ENCODE data around the gene KCNJ12.

Gene KCNJ12

GRCh38 chr17:21388066-21388465, 11.9 kb downstream of the KCNJ12 start:
- no peaks in the 10 kb centered on the region for H3K36me3 ChIP-seq (ENCODE audit: control insufficient read depth in 4 of 4, insufficient read depth in 4 of 4, low read length in 3 of 4)
- no peak overlapping the region for H3K27ac ChIP-seq (ENCODE audit: insufficient read depth in 1 of 2, low read depth in 1 of 2, low read length in 2 of 2, poor library complexity in 1 of 2, severe bottlenecking in 2 of 2)
- WGBS (ENCODE audit: insufficient coverage), result 100% methylated on average over 11 of the region's 12 CpGs
- H3K27me3 ChIP-seq (replicated peaks in 2 of 5; ENCODE audit: control insufficient read depth in 4 of 5, insufficient read depth in 5 of 5, low read length in 4 of 5), result peaks cover 0 to 3% (median 0%) of the 10 kb centered on the region in 5 experiments
- peaks cover 0 to 43% (median 17%) of the 10 kb centered on the region in 4 experiments for H3K4me1 ChIP-seq (ENCODE audit: control extremely low read depth in 1 of 4, control insufficient read depth in 4 of 4, insufficient read depth in 4 of 4, low read length in 3 of 4)
- H3K4me3 ChIP-seq (ENCODE audit: control insufficient read depth in 1 of 7, extremely low read depth in 1 of 7, insufficient read depth in 4 of 7, low read depth in 2 of 7, low read length in 6 of 7), result no peak overlapping the region
- CTCF ChIA-PET, result interaction anchor here (0.8 kb wide), 1 partner anchor 70 kb away, joined by 3 read pairs; no protein-coding TSS in a partner anchor
- POLR2A ChIA-PET, result no interaction called here
- H3K9me3 ChIP-seq (ENCODE audit: control extremely low read depth in 1 of 5, control insufficient read depth in 4 of 5, insufficient read depth in 2 of 5, low read depth in 1 of 5, low read length in 4 of 5), result no peaks in the 10 kb centered on the region
- no peak for DNase-seq

GRCh38 chr17:21388944-21389343, 12.8 kb downstream of the KCNJ12 start:
- Histone ChIP-seq H3K27ac (ENCODE audit: insufficient read depth in 1 of 2, low read depth in 1 of 2, low read length in 2 of 2, poor library complexity in 1 of 2, severe bottlenecking in 2 of 2) (no peak overlapping the region), H3K4me3 (ENCODE audit: control insufficient read depth in 1 of 7, extremely low read depth in 1 of 7, insufficient read depth in 4 of 7, low read depth in 2 of 7, low read length in 6 of 7) (peak overlapping the region in 1 of 7 experiments; percentile 38), H3K4me1 (ENCODE audit: control extremely low read depth in 1 of 4, control insufficient read depth in 4 of 4, insufficient read depth in 4 of 4, low read length in 3 of 4) (peaks cover 0 to 43% (median 17%) of the 10 kb centered on the region in 4 experiments), H3K9me3 (ENCODE audit: control extremely low read depth in 1 of 5, control insufficient read depth in 4 of 5, insufficient read depth in 2 of 5, low read depth in 1 of 5, low read length in 4 of 5) (no peaks in the 10 kb centered on the region), H3K36me3 (ENCODE audit: control insufficient read depth in 4 of 4, insufficient read depth in 4 of 4, low read length in 3 of 4) (no peaks in the 10 kb centered on the region), H3K27me3 (replicated peaks in 2 of 5; ENCODE audit: control insufficient read depth in 4 of 5, insufficient read depth in 5 of 5, low read length in 4 of 5) (peaks cover 0 to 3% (median 0%) of the 10 kb centered on the region in 5 experiments)
- 96% methylated on average over 6 of the region's 6 CpGs for WGBS (ENCODE audit: insufficient coverage)
- CTCF ChIA-PET, result no interaction called here
- no peak for DNase-seq
- POLR2A ChIA-PET, result no interaction called here

- H3K27ac ChIP-seq (ENCODE audit: insufficient read depth in 1 of 2, low read depth in 1 of 2, low read length in 2 of 2, poor library complexity in 1 of 2, severe bottlenecking in 2 of 2), result no peak overlapping the region
- H3K4me3 ChIP-seq (ENCODE audit: control insufficient read depth in 1 of 7, extremely low read depth in 1 of 7, insufficient read depth in 4 of 7, low read depth in 2 of 7, low read length in 6 of 7), result peak overlapping the region in 1 of 7 experiments; percentile 38
- H3K4me1 ChIP-seq (ENCODE audit: control extremely low read depth in 1 of 4, control insufficient read depth in 4 of 4, insufficient read depth in 4 of 4, low read length in 3 of 4), result peaks cover 0 to 43% (median 17%) of the 10 kb centered on the region in 4 experiments
- H3K9me3 ChIP-seq (ENCODE audit: control extremely low read depth in 1 of 5, control insufficient read depth in 4 of 5, insufficient read depth in 2 of 5, low read depth in 1 of 5, low read length in 4 of 5), result no peaks in the 10 kb centered on the region
- no peaks in the 10 kb centered on the region for H3K36me3 ChIP-seq (ENCODE audit: control insufficient read depth in 4 of 4, insufficient read depth in 4 of 4, low read length in 3 of 4)
- ChIA-PET CTCF (no interaction called here), POLR2A (no interaction called here)
- peak; percentile 23 to 90 (median 85) for DNase-seq
- WGBS (ENCODE audit: insufficient coverage), result 33% methylated on average over 6 of the region's 7 CpGs
- H3K27me3 ChIP-seq (replicated peaks in 2 of 5; ENCODE audit: control insufficient read depth in 4 of 5, insufficient read depth in 5 of 5, low read length in 4 of 5), result peaks cover 0 to 3% (median 0%) of the 10 kb centered on the region in 5 experiments
These were observed 13.2 kb downstream of the KCNJ12 start for GRCh38 chr17:21389394-21389793.

GRCh38 chr17:21390294-21390693, 14.1 kb downstream of the KCNJ12 start:
- peaks cover 0 to 43% (median 17%) of the 10 kb centered on the region in 4 experiments for H3K4me1 ChIP-seq (ENCODE audit: control extremely low read depth in 1 of 4, control insufficient read depth in 4 of 4, insufficient read depth in 4 of 4, low read length in 3 of 4)
- WGBS (ENCODE audit: insufficient coverage), result 97% methylated on average over 5 of the region's 9 CpGs
- H3K9me3 ChIP-seq (ENCODE audit: control extremely low read depth in 1 of 5, control insufficient read depth in 4 of 5, insufficient read depth in 2 of 5, low read depth in 1 of 5, low read length in 4 of 5), result no peaks in the 10 kb centered on the region
- H3K27ac ChIP-seq (ENCODE audit: insufficient read depth in 1 of 2, low read depth in 1 of 2, low read length in 2 of 2, poor library complexity in 1 of 2, severe bottlenecking in 2 of 2), result no peak overlapping the region
- DNase-seq, result no peak
- POLR2A ChIA-PET, result no interaction called here
- no peak overlapping the region for H3K4me3 ChIP-seq (ENCODE audit: control insufficient read depth in 1 of 7, extremely low read depth in 1 of 7, insufficient read depth in 4 of 7, low read depth in 2 of 7, low read length in 6 of 7)
- H3K36me3 ChIP-seq (ENCODE audit: control insufficient read depth in 4 of 4, insufficient read depth in 4 of 4, low read length in 3 of 4), result no peaks in the 10 kb centered on the region
- peaks cover 0 to 1% (median 0%) of the 10 kb centered on the region in 5 experiments for H3K27me3 ChIP-seq (replicated peaks in 2 of 5; ENCODE audit: control insufficient read depth in 4 of 5, insufficient read depth in 5 of 5, low read length in 4 of 5)
- CTCF ChIA-PET, result interaction anchor here (0.7 to 1.1 kb wide), 2 partner anchors 9 to 19 kb away, joined by 3 read pairs; no protein-coding TSS in a partner anchor

GRCh38 chr17:21392266-21392665, 16.1 kb downstream of the KCNJ12 start:
- WGBS (ENCODE audit: insufficient coverage), result 82% methylated on average over 6 of the region's 7 CpGs
- no peaks in the 10 kb centered on the region for H3K36me3 ChIP-seq (ENCODE audit: control insufficient read depth in 4 of 4, insufficient read depth in 4 of 4, low read length in 3 of 4)
- no peak overlapping the region for H3K27ac ChIP-seq (ENCODE audit: insufficient read depth in 1 of 2, low read depth in 1 of 2, low read length in 2 of 2, poor library complexity in 1 of 2, severe bottlenecking in 2 of 2)
- H3K27me3 ChIP-seq (replicated peaks in 2 of 5; ENCODE audit: control insufficient read depth in 4 of 5, insufficient read depth in 5 of 5, low read length in 4 of 5), result no peaks in the 10 kb centered on the region
- no peak overlapping the region for H3K4me3 ChIP-seq (ENCODE audit: control insufficient read depth in 1 of 7, extremely low read depth in 1 of 7, insufficient read depth in 4 of 7, low read depth in 2 of 7, low read length in 6 of 7)
- ChIA-PET CTCF (no interaction called here), POLR2A (no interaction called here)
- no peaks in the 10 kb centered on the region for H3K9me3 ChIP-seq (ENCODE audit: control extremely low read depth in 1 of 5, control insufficient read depth in 4 of 5, insufficient read depth in 2 of 5, low read depth in 1 of 5, low read length in 4 of 5)
- peaks cover 0 to 43% (median 17%) of the 10 kb centered on the region in 4 experiments for H3K4me1 ChIP-seq (ENCODE audit: control extremely low read depth in 1 of 4, control insufficient read depth in 4 of 4, insufficient read depth in 4 of 4, low read length in 3 of 4)
- no peak for DNase-seq

GRCh38 chr17:21394265-21394664, 18.1 kb downstream of the KCNJ12 start:
- 100% methylated on average over 2 of the region's 2 CpGs for WGBS (ENCODE audit: insufficient coverage)
- H3K4me1 ChIP-seq (ENCODE audit: control extremely low read depth in 1 of 4, control insufficient read depth in 4 of 4, insufficient read depth in 4 of 4, low read length in 3 of 4), result peaks cover 0 to 30% (median 12%) of the 10 kb centered on the region in 4 experiments
- no peak overlapping the region for H3K27ac ChIP-seq (ENCODE audit: insufficient read depth in 1 of 2, low read depth in 1 of 2, low read length in 2 of 2, poor library complexity in 1 of 2, severe bottlenecking in 2 of 2)
- H3K9me3 ChIP-seq (ENCODE audit: control extremely low read depth in 1 of 5, control insufficient read depth in 4 of 5, insufficient read depth in 2 of 5, low read depth in 1 of 5, low read length in 4 of 5), result no peaks in the 10 kb centered on the region
- H3K4me3 ChIP-seq (ENCODE audit: control insufficient read depth in 1 of 7, extremely low read depth in 1 of 7, insufficient read depth in 4 of 7, low read depth in 2 of 7, low read length in 6 of 7), result no peak overlapping the region
- H3K27me3 ChIP-seq (replicated peaks in 2 of 5; ENCODE audit: control insufficient read depth in 4 of 5, insufficient read depth in 5 of 5, low read length in 4 of 5), result no peaks in the 10 kb centered on the region
- ChIA-PET CTCF (no interaction called here), POLR2A (no interaction called here)
- no peaks in the 10 kb centered on the region for H3K36me3 ChIP-seq (ENCODE audit: control insufficient read depth in 4 of 4, insufficient read depth in 4 of 4, low read length in 3 of 4)
- no peak for DNase-seq

GRCh38 chr17:21395764-21396163, 19.6 kb downstream of the KCNJ12 start:
- no peaks in the 10 kb centered on the region for H3K36me3 ChIP-seq (ENCODE audit: control insufficient read depth in 4 of 4, insufficient read depth in 4 of 4, low read length in 3 of 4)
- no peak overlapping the region for H3K27ac ChIP-seq (ENCODE audit: insufficient read depth in 1 of 2, low read depth in 1 of 2, low read length in 2 of 2, poor library complexity in 1 of 2, severe bottlenecking in 2 of 2)
- H3K27me3 ChIP-seq (replicated peaks in 2 of 5; ENCODE audit: control insufficient read depth in 4 of 5, insufficient read depth in 5 of 5, low read length in 4 of 5), result no peaks in the 10 kb centered on the region
- 96% methylated on average over 5 of the region's 5 CpGs for WGBS (ENCODE audit: insufficient coverage)
- ChIA-PET CTCF (no interaction called here), POLR2A (no interaction called here)
- H3K4me1 ChIP-seq (ENCODE audit: control extremely low read depth in 1 of 4, control insufficient read depth in 4 of 4, insufficient read depth in 4 of 4, low read length in 3 of 4), result peaks cover 0 to 15% (median 5%) of the 10 kb centered on the region in 4 experiments
- no peak for DNase-seq
- H3K9me3 ChIP-seq (ENCODE audit: control extremely low read depth in 1 of 5, control insufficient read depth in 4 of 5, insufficient read depth in 2 of 5, low read depth in 1 of 5, low read length in 4 of 5), result peaks cover 0 to under 1% (median 0%) of the 10 kb centered on the region in 5 experiments
- no peak overlapping the region for H3K4me3 ChIP-seq (ENCODE audit: control insufficient read depth in 1 of 7, extremely low read depth in 1 of 7, insufficient read depth in 4 of 7, low read depth in 2 of 7, low read length in 6 of 7)

Data from common myeloid progenitor, CD34-positive (primary cell).